ENCODE data around the gene ALDH3B2.
"Not testable (repeated sequence)": the region's sequence is repeated elsewhere in the genome, so short reads cannot be mapped to it uniquely, and the experiment has no call there.

Gene ALDH3B2

DNA sequence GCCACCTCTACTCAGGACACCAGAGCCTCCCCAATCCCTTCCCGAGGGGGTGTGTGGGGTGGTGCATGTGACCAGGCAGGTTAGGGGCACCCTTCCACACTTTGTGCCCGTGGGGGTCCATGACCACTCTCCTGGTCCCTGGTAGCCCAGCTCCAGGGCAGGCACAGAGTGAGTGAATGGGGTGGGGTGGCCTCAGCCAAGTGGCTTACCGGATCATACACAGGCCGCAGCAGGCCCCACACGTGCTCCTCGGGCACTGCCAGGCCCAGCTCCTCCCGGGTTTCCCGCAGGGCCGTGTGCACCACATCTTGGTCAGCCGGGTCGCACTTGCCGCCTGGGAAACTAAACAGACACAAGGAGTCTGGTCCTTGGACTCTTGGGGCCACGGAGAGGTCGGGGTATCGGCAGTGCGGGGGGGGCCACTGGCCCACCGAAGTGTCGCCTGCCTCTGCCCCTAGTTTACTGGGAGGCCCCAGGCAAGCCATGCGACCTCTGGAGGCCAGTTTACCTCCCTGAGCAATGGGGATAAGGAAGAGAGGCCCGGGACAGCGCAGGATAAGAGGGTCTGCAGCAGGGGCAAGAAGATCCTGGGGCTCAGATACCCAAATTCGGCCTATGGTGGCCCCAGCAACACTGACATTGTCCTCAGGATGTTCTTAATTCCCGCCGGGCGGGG is 45.6 kb downstream of the ALDH3B2 start:
- DNase-seq: no peak

DNA sequence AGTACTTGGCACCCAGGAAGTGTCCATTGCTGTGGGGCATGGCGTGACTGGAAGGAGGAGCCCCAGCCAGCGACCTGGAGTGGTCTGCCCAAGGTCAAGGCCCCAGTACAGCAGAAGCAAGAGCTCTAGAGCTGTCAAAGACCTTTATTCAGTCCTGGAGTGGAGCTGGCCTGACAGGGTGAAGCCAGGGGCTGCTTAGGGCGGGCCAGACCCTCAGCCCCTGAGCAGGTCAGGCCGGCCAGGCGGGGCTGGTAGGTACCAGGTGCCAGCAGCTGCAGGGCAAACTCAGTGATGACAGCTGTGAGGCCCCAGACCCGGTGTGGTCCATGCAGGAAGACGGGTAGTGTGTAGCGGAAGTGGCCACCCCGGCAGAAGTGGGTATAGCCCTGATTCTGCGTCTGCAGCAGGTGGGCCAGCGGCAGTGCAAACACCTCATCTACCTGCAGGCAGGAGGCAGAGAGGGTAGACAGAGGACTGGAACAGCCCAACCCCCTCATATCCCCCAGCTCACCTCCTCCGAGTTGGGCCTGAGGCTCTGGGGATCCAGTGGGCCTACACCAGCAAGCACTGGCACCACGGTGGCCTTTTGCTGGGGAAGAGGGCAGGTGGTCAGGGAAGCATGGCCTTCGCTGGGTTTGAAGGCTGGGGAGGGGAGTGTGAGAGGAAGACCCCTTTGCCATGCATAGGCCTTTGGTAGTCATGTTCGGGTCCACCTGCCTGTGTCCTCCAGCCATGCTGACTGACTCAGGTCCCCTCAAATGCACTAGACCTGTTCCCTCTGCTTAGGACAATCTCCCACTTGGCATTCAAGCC is 46.4 kb downstream of the ALDH3B2 start:
- no peak for DNase-seq

DNA sequence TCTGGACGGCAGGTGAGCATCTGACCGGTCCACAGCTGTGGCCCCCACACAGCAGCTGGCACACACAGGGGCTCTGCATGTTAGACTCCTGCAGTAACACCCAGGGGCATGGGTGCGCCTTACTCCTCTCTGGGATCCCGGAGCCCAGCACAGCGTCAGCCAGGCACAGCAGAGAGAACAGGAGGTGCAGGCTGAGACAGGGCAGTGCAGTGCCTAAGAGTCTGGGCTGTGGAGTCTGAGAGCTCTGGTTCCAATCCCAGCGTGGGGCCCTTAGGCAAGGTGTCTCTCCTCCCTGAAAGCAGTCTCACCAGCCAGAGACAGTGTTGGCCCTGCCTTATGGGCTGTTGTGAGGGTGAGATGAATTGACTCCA is 47.0 kb downstream of the ALDH3B2 start:
- DNase-seq: no peak

DNA sequence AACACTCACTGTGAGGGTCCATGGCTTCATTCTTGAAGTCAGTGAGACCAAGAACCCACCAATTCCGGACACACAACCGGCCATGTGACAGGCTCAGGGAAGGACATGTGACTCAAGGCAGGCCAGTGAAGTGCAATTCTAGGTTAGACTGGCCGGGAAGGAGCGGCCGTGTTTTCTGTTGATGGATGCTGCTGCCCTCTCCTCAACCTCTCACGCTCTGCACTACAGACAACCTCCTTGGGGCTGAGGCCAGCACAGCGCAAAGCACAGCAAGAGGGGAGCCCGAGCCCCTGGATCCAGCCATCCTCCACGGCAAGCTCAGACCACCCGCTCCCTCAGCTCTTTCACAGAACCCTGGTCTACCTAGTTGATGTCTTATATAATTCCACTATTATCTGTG is 47.5 kb downstream of the ALDH3B2 start:
- no peak for DNase-seq

DNA sequence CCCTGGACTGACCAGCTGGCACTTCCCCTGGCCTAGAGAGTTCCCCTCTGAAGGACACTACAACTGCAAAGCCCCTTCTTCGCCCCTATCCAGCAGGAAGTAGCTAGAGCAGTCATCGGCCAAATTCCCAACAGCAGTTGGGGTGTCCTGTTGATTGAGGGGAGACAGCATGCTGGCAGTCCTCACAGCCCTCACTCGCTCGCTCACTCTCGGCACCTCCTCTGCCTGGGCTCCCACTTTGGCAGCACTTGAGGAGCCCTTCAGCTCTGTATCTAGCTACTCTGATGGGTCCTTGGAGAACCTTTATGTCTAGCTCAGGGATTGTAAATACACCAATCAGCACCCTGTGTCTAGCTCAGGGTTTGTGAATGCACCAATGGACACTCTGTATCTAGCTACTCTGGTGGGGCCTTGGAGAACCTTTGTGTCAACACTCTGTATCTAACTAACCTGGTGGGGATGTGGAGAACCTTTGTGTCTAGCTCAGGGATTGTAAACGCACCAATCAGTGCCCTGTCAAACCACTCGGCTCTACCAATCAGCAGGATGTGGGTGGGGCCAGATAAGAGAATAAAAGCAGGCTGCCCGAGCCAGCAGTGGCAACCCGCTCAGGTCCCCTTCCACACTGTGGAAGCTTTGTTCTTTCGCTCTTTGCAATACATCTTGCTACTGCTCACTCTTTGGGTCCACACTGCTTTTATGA is 48.1 kb downstream of the ALDH3B2 start:
- not testable (repeated sequence) for DNase-seq

DNA sequence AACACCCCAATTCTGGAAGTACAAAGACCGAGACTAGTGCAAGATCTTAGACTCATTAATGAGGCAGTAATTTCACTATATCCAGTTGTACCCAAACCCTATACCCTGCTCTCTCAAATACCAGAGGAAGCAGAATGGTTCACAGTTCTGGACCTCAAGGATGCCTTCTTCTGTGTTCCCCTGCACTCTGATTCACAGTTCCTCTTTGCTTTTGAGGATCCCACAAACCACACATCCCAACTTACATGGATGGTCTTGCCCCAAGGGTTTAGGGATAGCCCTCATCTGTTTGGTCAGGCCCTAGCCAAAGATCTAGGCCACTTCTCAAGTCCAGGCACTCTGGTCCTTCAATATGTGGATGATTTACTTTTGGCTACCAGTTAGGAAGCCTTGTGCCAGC is 50.6 kb downstream of the ALDH3B2 start:
- DNase-seq: not testable (repeated sequence)

DNA sequence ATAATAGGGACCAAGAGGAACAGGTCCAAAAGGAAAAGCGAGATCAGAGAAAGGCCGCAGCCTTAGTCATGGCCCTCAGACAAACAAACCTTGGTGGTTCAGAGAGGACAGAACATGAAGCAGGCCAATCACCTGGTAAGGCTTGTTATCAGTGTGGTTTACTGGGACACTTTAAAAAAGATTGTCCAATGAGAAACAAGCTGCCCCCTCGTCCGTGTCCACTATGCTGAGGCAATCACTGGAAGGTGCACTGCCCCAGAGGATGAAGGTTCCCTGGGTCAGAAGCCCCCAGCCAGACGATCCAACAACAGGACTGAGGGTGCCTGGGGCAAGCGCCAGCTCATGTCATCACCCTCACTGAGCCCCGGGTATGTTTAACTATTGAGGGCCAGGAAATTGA is 51.5 kb downstream of the ALDH3B2 start:
- DNase-seq: not testable (repeated sequence)

DNA sequence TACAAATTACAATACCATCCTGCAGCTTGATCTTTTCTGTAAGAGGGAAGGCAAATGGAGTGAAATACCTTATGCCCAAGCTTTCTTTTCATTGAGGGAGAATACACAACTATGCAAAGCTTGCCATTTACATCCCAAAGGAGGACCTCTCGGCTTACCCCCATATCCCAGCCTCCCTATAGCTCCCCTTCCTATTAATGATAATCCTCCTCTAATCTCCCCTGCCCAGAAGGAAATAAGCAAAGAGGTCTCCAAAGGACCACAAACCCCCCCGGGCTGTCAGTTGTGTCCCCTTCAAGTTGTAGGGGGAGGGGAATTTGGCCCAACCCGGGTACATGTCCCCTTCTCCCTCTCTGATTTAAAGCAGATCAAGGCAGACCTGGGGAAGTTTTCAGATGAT is 52.5 kb downstream of the ALDH3B2 start:
- DNase-seq: not testable (repeated sequence)

DNA sequence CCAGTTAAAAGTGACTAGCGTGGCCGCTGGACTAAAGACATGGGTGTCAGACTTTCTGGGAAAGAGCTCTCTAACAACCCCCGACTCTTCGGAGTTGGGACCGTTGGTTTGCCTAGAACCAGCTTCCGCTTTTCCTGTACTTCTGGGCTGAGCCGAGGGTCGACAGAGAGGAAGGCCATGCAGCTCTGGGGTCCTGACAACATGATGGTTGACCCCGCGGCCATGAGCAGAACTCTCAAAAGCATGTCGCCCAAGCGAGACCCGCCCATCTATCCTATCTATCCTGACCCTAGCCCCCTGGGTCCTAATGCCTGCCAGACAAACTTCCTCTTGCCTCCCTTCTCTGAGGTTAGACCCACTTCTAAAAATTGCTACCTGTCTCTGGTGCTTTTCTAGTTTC is 53.8 kb downstream of the ALDH3B2 start:
- not testable (repeated sequence) for DNase-seq

DNA sequence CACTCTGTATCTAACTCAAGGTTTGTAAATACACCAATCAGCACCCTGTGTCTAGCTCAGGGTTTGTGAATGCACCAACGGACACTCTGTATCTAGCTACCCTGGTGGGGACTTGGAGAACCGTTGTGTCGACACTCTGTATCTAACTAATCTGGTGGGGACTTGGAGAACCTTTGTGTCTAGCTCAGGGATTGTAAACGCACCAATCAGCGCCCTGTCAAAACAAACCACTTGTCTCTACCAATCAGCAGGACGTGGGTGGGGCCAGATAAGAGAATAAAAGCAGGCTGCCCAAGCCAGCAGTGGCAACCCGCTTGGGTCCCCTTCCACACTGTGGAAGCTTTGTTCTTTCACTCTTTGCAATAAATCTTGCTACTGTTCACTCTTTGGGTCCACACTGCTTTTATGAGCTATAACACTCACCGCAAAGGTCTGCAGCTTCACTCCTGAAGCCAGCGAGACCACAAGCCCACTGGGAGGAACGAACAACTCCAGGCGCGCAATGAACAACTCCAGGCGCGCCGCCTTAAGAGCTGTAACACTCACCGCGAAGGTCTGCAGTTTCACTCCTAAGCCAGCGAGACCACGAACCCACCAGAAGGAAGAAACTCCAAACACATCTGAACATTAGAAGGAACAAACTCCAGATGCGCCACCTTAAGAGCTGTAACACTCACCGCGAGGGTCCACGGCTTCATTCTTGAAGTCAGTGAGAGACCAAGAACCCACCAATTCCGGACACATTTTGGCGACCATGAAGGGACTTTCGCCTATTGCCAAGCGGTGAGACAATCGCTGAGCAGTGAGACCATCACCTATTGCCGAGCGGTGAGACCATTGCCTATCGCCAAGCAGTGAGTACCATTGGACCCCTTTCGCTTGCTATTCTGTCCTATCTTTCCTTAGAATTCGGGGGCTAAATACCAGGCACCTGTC is 54.5 kb downstream of the ALDH3B2 start:
- DNase-seq: not testable (repeated sequence)

DNA sequence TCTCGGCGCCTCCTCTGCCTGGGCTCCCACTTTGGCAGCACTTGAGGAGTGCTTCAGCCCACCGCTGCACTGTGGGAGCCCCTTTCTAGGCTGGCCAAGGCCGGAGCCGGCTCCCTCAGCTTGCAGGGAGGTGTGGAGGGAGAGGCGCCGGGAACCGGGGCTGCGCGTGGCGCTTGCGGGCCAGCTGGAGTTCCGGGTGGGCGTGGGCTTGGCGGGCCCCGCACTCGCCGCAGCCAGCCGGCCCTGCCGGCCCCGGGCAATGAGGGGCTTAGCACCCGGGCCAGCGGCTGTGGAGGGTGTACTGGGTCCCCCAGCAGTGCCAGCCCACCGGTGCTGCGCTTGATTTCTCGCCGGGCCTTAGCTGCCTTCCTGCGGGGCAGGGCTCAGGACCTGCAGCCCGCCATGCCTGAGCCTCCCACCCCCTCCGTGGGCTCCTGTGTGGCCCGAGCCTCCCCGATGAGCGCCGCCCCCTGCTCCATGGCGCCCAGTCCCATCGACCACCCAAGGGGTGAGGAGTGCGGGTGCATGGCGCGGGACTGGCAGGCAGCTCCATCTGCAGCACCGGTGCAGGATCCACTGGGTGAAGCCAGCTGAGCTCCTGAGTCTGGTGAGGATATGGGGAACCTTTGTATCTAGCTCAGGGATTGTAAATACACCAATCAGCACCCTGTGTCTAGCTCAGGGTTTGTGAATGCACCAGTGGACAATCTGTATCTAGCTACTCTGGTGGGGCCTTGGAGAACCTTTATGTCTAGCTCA is 55.3 kb downstream of the ALDH3B2 start:
- not testable (repeated sequence) for DNase-seq

DNA sequence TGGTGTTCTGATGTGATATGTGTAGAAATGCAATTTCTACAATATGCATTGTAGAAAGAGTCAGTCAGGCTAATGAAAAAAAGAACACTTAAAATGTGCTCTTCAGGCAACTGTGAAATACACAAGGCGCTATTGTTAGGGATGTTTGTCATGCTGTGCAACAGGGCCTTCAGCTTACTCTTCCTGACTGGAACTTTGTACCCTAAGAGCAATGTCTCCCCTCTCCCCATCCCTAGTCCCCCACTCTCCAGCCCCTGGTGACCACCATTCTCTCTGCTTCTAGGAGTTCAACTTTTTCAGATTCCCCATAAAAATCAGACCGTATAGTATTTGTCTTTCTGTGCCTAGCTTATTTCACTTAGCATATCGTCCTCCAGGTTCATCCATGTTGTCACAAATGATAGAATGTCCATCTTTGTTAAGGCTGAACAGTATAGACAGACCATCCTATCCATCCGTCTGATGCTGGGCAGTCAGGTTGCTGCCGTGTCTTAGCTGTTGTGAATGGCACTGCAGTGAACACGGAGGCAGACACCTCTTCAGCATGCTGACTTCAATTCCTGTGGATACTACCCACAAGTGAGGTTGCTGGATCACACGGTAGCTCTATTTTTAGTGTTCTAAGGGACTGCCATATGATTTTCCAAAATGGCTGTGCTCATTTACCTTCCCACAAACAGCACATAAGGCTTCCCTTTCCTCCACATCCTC is 57.0 kb downstream of the ALDH3B2 start:
- DNase-seq: no peak

DNA sequence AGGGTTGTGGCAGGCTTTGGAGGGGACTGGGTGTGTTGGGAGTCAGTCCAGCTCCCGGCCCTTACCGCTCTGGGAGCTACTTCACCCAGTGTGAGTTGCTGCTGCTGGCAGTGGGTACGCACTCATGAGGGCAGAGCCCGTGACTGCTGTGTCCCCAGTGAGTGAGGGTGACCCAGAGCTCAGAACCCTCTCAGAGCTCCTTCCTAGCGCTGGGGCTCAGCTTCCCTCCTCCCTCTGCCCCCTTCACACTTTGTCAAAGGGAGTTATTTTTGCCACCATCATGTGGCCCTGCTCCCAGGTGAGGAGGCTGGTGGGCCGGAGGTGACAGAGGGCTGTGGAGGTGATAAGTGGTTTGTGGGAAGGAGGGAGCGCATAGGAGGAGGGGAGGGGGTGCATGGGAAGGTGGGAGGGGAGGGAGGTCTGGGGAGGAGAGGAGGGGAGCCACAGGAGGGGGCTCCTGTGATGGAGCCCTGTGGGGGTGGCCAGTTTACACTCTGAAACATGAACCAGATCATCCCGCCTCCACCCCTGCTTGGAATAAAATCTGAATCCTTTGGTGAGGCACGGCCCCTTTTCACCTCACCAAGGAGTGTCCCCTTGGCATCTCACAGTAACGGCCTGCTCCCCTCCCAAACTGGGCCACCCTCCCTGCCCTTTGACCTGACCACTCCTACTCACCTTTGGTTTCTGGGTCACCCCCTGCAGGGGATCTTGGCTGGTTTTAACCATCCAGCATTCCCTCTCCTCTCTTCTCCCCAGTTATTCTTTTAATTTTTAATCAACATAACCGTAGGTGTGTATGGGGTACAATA is 57.8 kb downstream of the ALDH3B2 start:
- no peak for DNase-seq

DNA sequence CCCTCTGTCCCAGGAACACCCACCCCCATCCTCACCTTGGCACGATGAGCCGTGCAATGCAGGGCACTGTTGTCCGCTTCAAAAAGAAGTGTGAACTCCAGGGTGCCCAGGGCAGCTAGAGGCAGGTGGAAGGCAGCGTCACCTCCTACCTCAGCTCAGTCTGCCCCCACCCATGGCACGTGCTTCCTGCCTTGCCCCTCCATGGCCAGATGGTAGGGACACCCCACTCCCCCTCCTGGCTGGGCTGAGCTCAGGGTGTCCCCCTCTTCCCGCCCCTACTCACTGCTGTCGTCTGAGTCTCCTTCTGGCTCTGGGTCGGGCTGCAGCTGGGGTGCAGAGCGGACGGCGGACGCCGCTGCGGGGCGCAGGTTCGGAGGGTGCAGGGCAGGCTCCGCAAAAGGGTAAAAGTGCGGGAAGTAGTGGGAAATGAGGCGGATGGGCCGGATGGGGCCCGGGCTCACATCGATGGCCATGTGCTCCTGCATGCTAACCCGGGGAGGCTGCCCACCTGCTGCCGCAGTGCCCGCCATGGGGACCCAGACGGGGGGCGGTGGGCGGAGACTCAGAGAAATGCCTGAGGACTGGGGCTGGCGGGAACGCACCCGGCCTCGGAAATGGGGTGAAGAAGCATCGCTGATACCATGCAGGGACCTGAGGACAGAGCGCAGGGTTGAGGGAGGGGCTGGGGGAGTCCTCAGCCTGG is 58.5 kb downstream of the ALDH3B2 start:
- DNase-seq: no peak

DNA sequence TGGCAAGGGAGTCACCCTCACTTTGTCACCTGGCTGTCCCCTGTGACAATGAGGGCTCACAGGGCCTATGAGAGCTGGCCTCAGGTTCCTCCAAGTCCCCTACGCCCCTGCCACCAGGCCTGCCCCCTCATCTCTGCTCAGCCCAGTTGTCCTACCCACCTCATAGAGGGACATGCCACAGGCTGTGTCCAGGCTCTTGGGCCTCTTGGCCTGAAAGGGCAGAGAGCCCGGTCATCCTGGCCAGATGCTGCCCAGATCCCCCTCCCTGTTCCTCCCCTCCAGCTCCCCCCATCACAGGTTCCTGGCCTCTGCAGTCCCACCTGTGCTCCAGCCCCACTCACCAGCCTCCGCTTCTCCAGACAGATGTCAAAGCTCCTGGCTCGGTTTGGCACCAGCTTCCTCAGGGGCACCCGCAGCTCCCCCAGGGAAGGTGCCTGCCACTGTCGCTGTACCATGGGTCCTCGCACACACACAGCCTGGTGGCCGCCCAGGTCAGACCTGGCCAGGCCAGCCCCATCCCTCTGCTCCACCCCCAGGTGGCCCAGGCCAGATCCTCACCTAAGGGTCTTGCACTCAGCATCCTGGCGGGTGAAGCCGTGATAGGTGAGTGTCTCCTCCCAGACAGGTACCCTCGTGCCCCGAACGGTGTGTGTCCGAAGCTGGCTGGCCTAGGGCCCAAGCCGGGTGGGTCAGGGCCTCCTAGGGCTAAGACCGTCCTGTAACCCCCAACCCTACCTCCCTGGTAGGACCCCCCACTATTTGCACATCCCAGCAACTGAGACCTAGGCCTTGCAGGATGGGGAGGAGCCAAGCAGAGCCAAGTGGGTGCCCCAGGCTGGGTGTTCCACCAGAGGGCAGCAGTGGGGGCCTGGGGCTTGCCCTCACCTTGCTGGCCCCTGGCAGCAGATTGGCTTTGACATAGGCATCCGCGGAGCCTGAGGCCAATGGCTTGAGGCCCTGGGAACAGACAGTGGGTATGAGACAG is 59.4 kb downstream of the ALDH3B2 start:
- no peak for DNase-seq

DNA sequence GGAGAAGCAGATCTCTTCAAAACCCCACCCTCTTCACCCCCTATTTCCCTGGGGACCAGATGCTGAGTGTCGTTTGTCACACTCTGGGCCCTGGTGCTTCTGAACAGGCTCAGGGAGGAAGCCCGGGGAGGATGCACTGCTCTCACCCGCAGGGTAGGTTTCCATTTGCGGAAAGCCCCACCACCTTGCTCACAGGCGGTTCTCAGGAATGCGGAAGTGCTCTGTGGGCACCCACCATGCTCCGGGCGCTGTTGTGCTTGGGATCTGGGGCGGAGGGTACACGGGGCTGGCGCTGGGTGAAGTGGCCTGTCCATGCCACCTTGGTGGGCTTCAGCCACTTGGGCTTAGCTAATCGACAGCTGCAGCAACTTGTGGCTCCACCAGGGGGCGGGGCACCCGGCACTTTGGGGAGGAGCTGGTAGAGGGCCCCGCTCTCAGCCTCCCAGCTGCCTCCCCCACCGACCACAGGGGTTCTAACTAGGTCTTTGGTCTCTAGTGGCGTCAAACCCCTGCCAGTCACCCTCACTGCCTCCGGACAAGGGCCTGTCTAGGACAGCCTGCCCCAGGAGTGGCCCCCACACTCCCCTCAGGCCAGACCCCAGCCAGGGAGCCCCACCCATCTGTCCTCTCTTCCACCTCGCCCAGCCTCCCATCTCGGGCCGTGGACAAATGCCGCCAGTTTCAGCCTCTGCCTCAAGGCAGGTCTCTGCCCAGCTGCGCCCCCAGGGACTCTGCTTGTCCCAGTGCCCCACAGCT is 60.3 kb downstream of the ALDH3B2 start:
- peak; percentile 34 for DNase-seq

DNA sequence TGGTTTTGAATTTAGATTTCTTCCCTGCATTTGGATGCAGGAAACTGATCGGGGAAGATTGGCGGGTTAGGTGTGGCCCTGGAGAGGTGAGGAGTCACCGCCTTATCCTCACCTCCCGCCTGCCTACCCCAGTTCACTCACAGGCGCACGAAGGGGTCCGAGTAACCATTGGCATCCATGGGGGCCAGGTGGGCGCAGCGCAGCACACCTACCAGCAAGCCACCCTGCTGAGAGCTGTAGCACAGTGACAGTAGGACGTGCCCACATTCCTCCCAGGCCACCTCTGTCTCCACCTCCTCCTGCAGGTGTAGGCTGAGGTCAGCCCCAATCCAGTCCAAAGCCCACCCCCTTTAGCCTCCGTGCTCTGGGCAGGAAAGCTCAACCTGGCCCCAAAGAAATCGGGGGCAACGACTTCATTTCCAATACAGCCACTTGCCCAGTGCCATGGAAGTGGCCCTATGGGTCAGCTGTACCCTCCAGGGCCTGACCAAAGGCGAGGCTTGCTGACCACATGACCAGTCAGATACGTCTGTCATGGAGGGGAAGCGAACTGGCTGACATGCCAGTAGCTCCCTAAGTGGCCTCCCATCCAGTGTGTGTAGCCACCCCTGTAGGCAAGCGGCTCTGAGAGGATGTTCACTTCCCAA is 61.0 kb downstream of the ALDH3B2 start:
- DNase-seq: no peak
